WTC11 (cell line): ENCODE results near the gene CATSPERZ. TPM values are rescaled to one million over a fixed set of nuclear protein-coding genes. Genes with fewer than 3 reads are reported as not detected.

Experiments used
- ATAC-seq: fragments of 200-7000 bp; cut with Tn5 transposase; 2 replicates; pipeline ENCODE4 v1.10.0; 2021; ENCODE audit warnings: mild to moderate bottlenecking, moderate library complexity
- CTCF ChIA-PET: fragments of 300-600 bp; sonication (Branson Sonifier 250); formaldehyde crosslinking; loops from one replicate; lab custom pipeline; 2021; ENCODE audit warnings: antibody characterized with exemption; lab: Charles Lee
- POLR2A ChIA-PET: fragments of 350-600 bp; sonication (Branson Sonifier 250); formaldehyde crosslinking; loops from one replicate; lab custom pipeline; 2021; ENCODE audit warnings: antibody characterized with exemption; lab: Charles Lee
- DNase-seq: peaks from one replicate; pipeline ENCODE4 v3.0.0; 2021; ENCODE audit warnings: low spot score
- H3K27ac Mint-ChIP-seq: 2 replicates; pipeline ENCODE4 v1.8.0; 2021; ENCODE audit warnings: mixed read lengths
- H3K27me3 Mint-ChIP-seq: 2 replicates; pipeline ENCODE4 v1.8.0; 2021; ENCODE audit warnings: low read depth, mild to moderate bottlenecking, moderate library complexity, mixed read lengths
- H3K36me3 Mint-ChIP-seq: 2 replicates; pipeline ENCODE4 v1.8.0; 2021; ENCODE audit warnings: mixed read lengths
- H3K4me1 Mint-ChIP-seq: 2 replicates; pipeline ENCODE4 v1.8.0; 2022; ENCODE audit warnings: mixed read lengths
- H3K4me3 Mint-ChIP-seq: 2 replicates; pipeline ENCODE4 v1.8.0; 2021; ENCODE audit warnings: mild to moderate bottlenecking, moderate library complexity, mixed read lengths
- H3K9me3 Mint-ChIP-seq: 2 replicates; pipeline ENCODE4 v1.8.0; 2021; ENCODE audit warnings: mixed read lengths
- AR ChIP-seq: fragments of 250-450 bp; sonication (Bioruptor Pico); IDR thresholded peaks from 2 replicates; pipeline ENCODE4 v1.9.0; 2021; ENCODE audit warnings: mild to moderate bottlenecking
- ATF2 ChIP-seq: sonication (generic); formaldehyde crosslinking; IDR thresholded peaks from 2 replicates; pipeline ENCODE4 v1.8.1; 2022; ENCODE audit warnings: low read depth, missing genetic modification reagents, borderline replicate concordance
- CREB1 ChIP-seq: sonication (generic); formaldehyde crosslinking; IDR thresholded peaks from 2 replicates; pipeline ENCODE4 v1.8.0; 2023; ENCODE audit warnings: mild to moderate bottlenecking, missing genetic modification reagents
- E2F4 ChIP-seq: sonication (generic); formaldehyde crosslinking; IDR thresholded peaks from 2 replicates; pipeline ENCODE4 v1.8.1; 2022; ENCODE audit warnings: low read depth, mild to moderate bottlenecking, moderate library complexity, missing genetic modification reagents, borderline replicate concordance
- GABPB1 ChIP-seq: sonication (generic); formaldehyde crosslinking; IDR thresholded peaks from 2 replicates; pipeline ENCODE4 v1.8.1; 2023; ENCODE audit warnings: mild to moderate bottlenecking, missing genetic modification reagents
- JUN ChIP-seq: sonication (generic); formaldehyde crosslinking; IDR thresholded peaks from 2 replicates; pipeline ENCODE4 v1.8.0; 2023; ENCODE audit warnings: mild to moderate bottlenecking, missing genetic modification reagents
- KAT7 ChIP-seq: sonication (generic); formaldehyde crosslinking; IDR thresholded peaks from 2 replicates; pipeline ENCODE4 v1.8.1; 2023; ENCODE audit warnings: missing genetic modification reagents, mild to moderate bottlenecking, borderline replicate concordance
- NR1H2 ChIP-seq: sonication (generic); formaldehyde crosslinking; IDR thresholded peaks from 2 replicates; pipeline ENCODE4 v1.9.0; 2021; ENCODE audit warnings: mild to moderate bottlenecking, moderate library complexity, missing genetic modification reagents
- PREB ChIP-seq: sonication (generic); formaldehyde crosslinking; IDR thresholded peaks from 2 replicates; pipeline ENCODE4 v1.8.1; 2022; ENCODE audit warnings: mild to moderate bottlenecking, missing genetic modification reagents, moderate library complexity, borderline replicate concordance
- SMAD4 ChIP-seq: sonication (generic); formaldehyde crosslinking; IDR thresholded peaks from 2 replicates; pipeline ENCODE4 v1.8.0; 2022; ENCODE audit warnings: mild to moderate bottlenecking, missing genetic modification reagents
- SP1 ChIP-seq: sonication (generic); formaldehyde crosslinking; conservative IDR thresholded peaks from 2 replicates; pipeline ENCODE4 v1.8.1; 2022; ENCODE audit warnings: missing genetic modification reagents
- TCF7 ChIP-seq: sonication (generic); formaldehyde crosslinking; IDR thresholded peaks from 2 replicates; pipeline ENCODE4 v1.8.0; 2022; ENCODE audit warnings: mild to moderate bottlenecking, low read depth, missing genetic modification reagents, moderate library complexity
- TP53 ChIP-seq: sonication (generic); formaldehyde crosslinking; IDR thresholded peaks from 2 replicates; pipeline ENCODE4 v1.8.1; 2023; ENCODE audit warnings: mild to moderate bottlenecking, missing genetic modification reagents
- total RNA-seq: library from RNA; stranded (reverse); gene quantifications from 3 replicates; pipeline ENCODE4 v1.2.3, GENCODE V29; 2021
- TF ChIP-seq, protein P1 (sequence below): sonication (generic); formaldehyde crosslinking; IDR thresholded peaks from 2 replicates; pipeline ENCODE4 v1.8.1; 2023; ENCODE audit warnings: mild to moderate bottlenecking, missing genetic modification reagents, moderate library complexity
- TF ChIP-seq, protein P2 (sequence below): sonication (generic); formaldehyde crosslinking; conservative IDR thresholded peaks from 2 replicates; pipeline ENCODE4 v1.8.1; 2022; ENCODE audit warnings: mild to moderate bottlenecking, missing genetic modification reagents
- TF ChIP-seq, protein P3 (sequence below): sonication (generic); formaldehyde crosslinking; IDR thresholded peaks from 2 replicates; pipeline ENCODE4 v1.8.0; 2022; ENCODE audit warnings: missing genetic modification reagents

The CATSPERZ gene
- total RNA-seq, 1 experiment from 2014 or later = 2.5 TPM

- DNase-seq (no peak), ATAC-seq (no peak)
- no peaks in the 10 kb centered on the region for H3K9me3 Mint-ChIP-seq
- CTCF ChIA-PET = interaction anchor here (0.9 to 1.2 kb wide), 3 partner anchors 8 to 54 kb away, joined by 3 to 4 read pairs (median 3); no protein-coding TSS in a partner anchor
- TF ChIP-seq NR1H2 (CRISPR knock-in tag) (no peak), JUN (CRISPR knock-in tag) (no peak), TCF7 (CRISPR knock-in tag) (no peak), KAT7 (no peak), ATF2 (CRISPR knock-in tag) (no peak), E2F4 (CRISPR knock-in tag) (no peak), GABPB1 (CRISPR knock-in tag) (no peak), SMAD4 (CRISPR knock-in tag) (no peak), SP1 (CRISPR knock-in tag) (no peak), PREB (no peak), CREB1 (CRISPR knock-in tag) (no peak), TP53 (CRISPR knock-in tag) (no peak), AR (CRISPR knock-in tag) (no peak)
- TF ChIP-seq, protein P1, sequence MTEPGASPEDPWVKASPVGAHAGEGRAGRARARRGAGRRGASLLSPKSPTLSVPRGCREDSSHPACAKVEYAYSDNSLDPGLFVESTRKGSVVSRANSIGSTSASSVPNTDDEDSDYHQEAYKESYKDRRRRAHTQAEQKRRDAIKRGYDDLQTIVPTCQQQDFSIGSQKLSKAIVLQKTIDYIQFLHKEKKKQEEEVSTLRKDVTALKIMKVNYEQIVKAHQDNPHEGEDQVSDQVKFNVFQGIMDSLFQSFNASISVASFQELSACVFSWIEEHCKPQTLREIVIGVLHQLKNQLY (CRISPR knock-in tag) = no peak
- TF ChIP-seq, protein P2, sequence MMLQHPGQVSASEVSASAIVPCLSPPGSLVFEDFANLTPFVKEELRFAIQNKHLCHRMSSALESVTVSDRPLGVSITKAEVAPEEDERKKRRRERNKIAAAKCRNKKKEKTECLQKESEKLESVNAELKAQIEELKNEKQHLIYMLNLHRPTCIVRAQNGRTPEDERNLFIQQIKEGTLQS = no peak
- TF ChIP-seq, protein P3, sequence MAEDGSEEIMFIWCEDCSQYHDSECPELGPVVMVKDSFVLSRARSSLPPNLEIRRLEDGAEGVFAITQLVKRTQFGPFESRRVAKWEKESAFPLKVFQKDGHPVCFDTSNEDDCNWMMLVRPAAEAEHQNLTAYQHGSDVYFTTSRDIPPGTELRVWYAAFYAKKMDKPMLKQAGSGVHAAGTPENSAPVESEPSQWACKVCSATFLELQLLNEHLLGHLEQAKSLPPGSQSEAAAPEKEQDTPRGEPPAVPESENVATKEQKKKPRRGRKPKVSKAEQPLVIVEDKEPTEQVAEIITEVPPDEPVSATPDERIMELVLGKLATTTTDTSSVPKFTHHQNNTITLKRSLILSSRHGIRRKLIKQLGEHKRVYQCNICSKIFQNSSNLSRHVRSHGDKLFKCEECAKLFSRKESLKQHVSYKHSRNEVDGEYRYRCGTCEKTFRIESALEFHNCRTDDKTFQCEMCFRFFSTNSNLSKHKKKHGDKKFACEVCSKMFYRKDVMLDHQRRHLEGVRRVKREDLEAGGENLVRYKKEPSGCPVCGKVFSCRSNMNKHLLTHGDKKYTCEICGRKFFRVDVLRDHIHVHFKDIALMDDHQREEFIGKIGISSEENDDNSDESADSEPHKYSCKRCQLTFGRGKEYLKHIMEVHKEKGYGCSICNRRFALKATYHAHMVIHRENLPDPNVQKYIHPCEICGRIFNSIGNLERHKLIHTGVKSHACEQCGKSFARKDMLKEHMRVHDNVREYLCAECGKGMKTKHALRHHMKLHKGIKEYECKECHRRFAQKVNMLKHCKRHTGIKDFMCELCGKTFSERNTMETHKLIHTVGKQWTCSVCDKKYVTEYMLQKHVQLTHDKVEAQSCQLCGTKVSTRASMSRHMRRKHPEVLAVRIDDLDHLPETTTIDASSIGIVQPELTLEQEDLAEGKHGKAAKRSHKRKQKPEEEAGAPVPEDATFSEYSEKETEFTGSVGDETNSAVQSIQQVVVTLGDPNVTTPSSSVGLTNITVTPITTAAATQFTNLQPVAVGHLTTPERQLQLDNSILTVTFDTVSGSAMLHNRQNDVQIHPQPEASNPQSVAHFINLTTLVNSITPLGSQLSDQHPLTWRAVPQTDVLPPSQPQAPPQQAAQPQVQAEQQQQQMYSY = no peak
- H3K27me3 Mint-ChIP-seq = no peaks in the 10 kb centered on the region
- H3K27ac Mint-ChIP-seq = no peak overlapping the region
- POLR2A ChIA-PET = interaction anchor here (1.0 kb wide), 1 partner anchor 15 kb away, joined by 3 read pairs; no protein-coding TSS in a partner anchor
- H3K4me3 Mint-ChIP-seq = no peak overlapping the region
- peaks cover 37% of the 10 kb centered on the region for H3K36me3 Mint-ChIP-seq
- H3K4me1 Mint-ChIP-seq = no peaks in the 10 kb centered on the region; the same call in 1 of the 2 replicates
These were observed 41.1 kb upstream of the CATSPERZ start for GRCh38 chr11:64258946-64259532.
